B cell (primary cell): ENCODE data around the gene MSL3B.

Source experiments
- ATAC-seq: fragments of 200-7000 bp; cut with Tn5 transposase; one replicate; pipeline ENCODE4 v1.10.0; 2021; ENCODE audit warnings: low read depth, mild to moderate bottlenecking, moderate number of reproducible peaks, moderate library complexity
- CTCF ChIA-PET: fragments of 350-600 bp; sonication (Branson Sonifier 250); formaldehyde crosslinking; loops from one replicate; lab custom pipeline; 2021; ENCODE audit warnings: antibody characterized with exemption, inconsistent platforms; lab: Charles Lee
- POLR2A ChIA-PET: fragments of 350-600 bp; sonication (Branson Sonifier 250); formaldehyde crosslinking; loops from one replicate; lab custom pipeline; 2021; ENCODE audit warnings: antibody characterized with exemption; lab: Charles Lee
- DNase-seq: peaks from one replicate; pipeline ENCODE4 v3.0.0; 2013
- H2AFZ ChIP-seq: 2 replicates; pipeline ENCODE4 v1.6.1; 2012; ENCODE audit warnings: mild to moderate bottlenecking, low read depth, low read length; ENCODE audit not compliant: insufficient read depth, poor library complexity, severe bottlenecking
- H3K27ac ChIP-seq, 2 donors: 1 replicate in 1 of 2; 2 replicates in 1 of 2; pipeline ENCODE4 v1.5.1; 2012 to 2013; ENCODE audit warnings: low read length in 2 of 2, mild to moderate bottlenecking in 2 of 2, moderate library complexity in 1 of 2
- H3K27me3 ChIP-seq, 4 experiments: fragments of 200-600 bp in 1 of 4; sonication (generic) in 1 of 4; replicated peaks in 1 of 4; 1 replicate in 2 of 4; 2 replicates in 2 of 4; pipeline versions ENCODE4 v1.6.1 to v1.7.0; 2013 to 2016; ENCODE audit warnings: low read length in 3 of 4, mild to moderate bottlenecking in 2 of 4, mixed read lengths in 1 of 4, moderate library complexity in 1 of 4; ENCODE audit not compliant: insufficient read depth in 4 of 4, control insufficient read depth in 3 of 4; ENCODE audit errors: control extremely low read depth in 1 of 4
- H3K36me3 ChIP-seq, 2 experiments: replicated peaks in 1 of 2; 1 replicate in 1 of 2; 2 replicates in 1 of 2; pipeline versions ENCODE4 v1.6.1 to v1.7.1; 2013; ENCODE audit warnings: low read length in 1 of 2; ENCODE audit not compliant: insufficient read depth in 2 of 2, control insufficient read depth in 1 of 2; ENCODE audit errors: control extremely low read depth in 1 of 2, extremely low read depth in 1 of 2
- H3K4me1 ChIP-seq, 2 donors: fragments of 200-600 bp in 1 of 2; sonication (generic) in 1 of 2; 1 replicate in 1 of 2; 2 replicates in 1 of 2; pipeline versions ENCODE4 v1.5.1 to v1.6.1; 2013 to 2017; ENCODE audit warnings: low read length in 2 of 2; ENCODE audit not compliant: control insufficient read depth in 2 of 2, insufficient read depth in 2 of 2
- H3K4me2 ChIP-seq: replicated peaks from 2 replicates; pipeline ENCODE3; 2012; ENCODE audit warnings: mild to moderate bottlenecking, low read depth, low read length; ENCODE audit not compliant: poor library complexity, severe bottlenecking
- H3K4me3 ChIP-seq, 5 experiments: fragments of 200-600 bp in 1 of 5; sonication (generic) in 1 of 5; 1 replicate in 3 of 5; 2 replicates in 2 of 5; pipeline versions ENCODE4 v1.5.1 to v1.7.0; 2011 to 2016; ENCODE audit warnings: low read length in 4 of 5, mild to moderate bottlenecking in 4 of 5, low read depth in 2 of 5, control low read depth in 1 of 5, moderate library complexity in 1 of 5; ENCODE audit not compliant: insufficient read depth in 1 of 5; ENCODE audit errors: control extremely low read depth in 1 of 5, extremely low read depth in 1 of 5
- H3K79me2 ChIP-seq: fragments of 200-600 bp; sonication (generic); one replicate; pipeline ENCODE4 v1.6.0; 2016; ENCODE audit warnings: low read length; ENCODE audit not compliant: control insufficient read depth, insufficient read depth
- H3K9ac ChIP-seq: fragments of 200-600 bp; sonication (generic); 2 replicates; pipeline ENCODE4 v1.6.1; 2017; ENCODE audit warnings: mild to moderate bottlenecking, low read length, moderate library complexity
- H3K9me3 ChIP-seq, 3 donors: one replicate each; pipeline versions ENCODE4 v1.6.1 to v1.7.1; 2013; ENCODE audit warnings: low read length in 2 of 3; ENCODE audit not compliant: control insufficient read depth in 2 of 3, insufficient read depth in 1 of 3; ENCODE audit errors: control extremely low read depth in 1 of 3
- H4K20me1 ChIP-seq: 2 replicates; pipeline ENCODE4 v1.6.0; 2012; ENCODE audit warnings: mild to moderate bottlenecking, low read length; ENCODE audit not compliant: insufficient read depth, control insufficient read depth, poor library complexity, severe bottlenecking
- H3K27ac Mint-ChIP-seq: one replicate; pipeline ENCODE4 v1.8.0; 2021; ENCODE audit warnings: mixed read lengths
- H3K27me3 Mint-ChIP-seq: one replicate; pipeline ENCODE4 v1.8.0; 2021; ENCODE audit warnings: mixed read lengths
- H3K4me1 Mint-ChIP-seq: one replicate; pipeline ENCODE4 v1.8.0; 2021; ENCODE audit warnings: mixed read lengths
- H3K4me3 Mint-ChIP-seq: one replicate; pipeline ENCODE4 v1.8.0; 2021; ENCODE audit warnings: mixed read lengths
- H3K9me3 Mint-ChIP-seq: one replicate; pipeline ENCODE4 v1.8.0; 2022; ENCODE audit warnings: mixed read lengths; ENCODE audit not compliant: insufficient read depth
- CTCF ChIP-seq: fragments of 200-600 bp; IDR thresholded peaks from one replicate; pipeline ENCODE4 v1.8.0; 2022; ENCODE audit warnings: antibody characterized with exemption, mild to moderate bottlenecking
- EZH2 ChIP-seq: IDR thresholded peaks from 2 replicates; pipeline ENCODE4 v1.6.1; 2012; ENCODE audit warnings: borderline replicate concordance, low read depth, mild to moderate bottlenecking, moderate library complexity, low read length; ENCODE audit not compliant: insufficient read depth, poor library complexity, severe bottlenecking
- WGBS: methylation state at CpG from one replicate; pipeline ENCODE4 v1.1.5; 2013; ENCODE audit warnings: missing lambda C conversion rate; ENCODE audit not compliant: insufficient coverage; 5-methylcytosine and 5-hydroxymethylcytosine counted together
- intact Hi-C: fragments of 100-400 bp; cut with micrococcal nuclease; formaldehyde crosslinking; loops from one replicate; pipeline ENCODE4 v1.10.0; 2022

Gene MSL3B

GRCh38 chr2:233829193-233830110 is 38.7 kb downstream of the MSL3B start:
- WGBS, result 93% methylated on average over 13 of the region's 15 CpGs
- TF ChIP-seq CTCF (no peak), EZH2 (no peak)
- H3K4me3 Mint-ChIP-seq, result no peak overlapping the region
- Histone ChIP-seq H3K79me2 (no peaks in the 10 kb centered on the region), H4K20me1 (no peaks in the 10 kb centered on the region), H3K27me3 (no peaks in the 10 kb centered on the region), H2AFZ (no peak overlapping the region), H3K9me3 (no peaks in the 10 kb centered on the region), H3K4me2 (no peak overlapping the region), H3K4me3 (no peak overlapping the region), H3K4me1 (peaks cover 0 to 6% of the 10 kb centered on the region in 2 donors), H3K27ac (no peak overlapping the region), H3K36me3 (no peaks in the 10 kb centered on the region), H3K9ac (no peak overlapping the region)
- no peak overlapping the region for H3K27ac Mint-ChIP-seq
- ChIA-PET POLR2A (no interaction called here), CTCF (no interaction called here)
- peaks cover 1% of the 10 kb centered on the region for H3K9me3 Mint-ChIP-seq
- H3K4me1 Mint-ChIP-seq, result peaks cover 3% of the 10 kb centered on the region
- intact Hi-C loops, result no loop called here
- peaks cover 7% of the 10 kb centered on the region for H3K27me3 Mint-ChIP-seq
- DNase-seq (no peak), ATAC-seq (no peak)

- ATAC-seq, result no peak
- Histone ChIP-seq H3K79me2 (no peaks in the 10 kb centered on the region), H3K4me3 (no peak overlapping the region), H3K27me3 (no peaks in the 10 kb centered on the region), H3K36me3 (no peaks in the 10 kb centered on the region), H3K4me2 (no peak overlapping the region), H4K20me1 (no peaks in the 10 kb centered on the region), H2AFZ (no peak overlapping the region), H3K27ac (no peak overlapping the region), H3K9ac (no peak overlapping the region), H3K9me3 (no peaks in the 10 kb centered on the region), H3K4me1 (peaks cover 0 to 6% of the 10 kb centered on the region in 2 donors)
- intact Hi-C loops, result no loop called here
- Mint-ChIP-seq H3K4me1 (peaks cover 3% of the 10 kb centered on the region), H3K27ac (no peak overlapping the region), H3K27me3 (peaks cover 7% of the 10 kb centered on the region), H3K4me3 (no peak overlapping the region), H3K9me3 (peaks cover 1% of the 10 kb centered on the region)
- ChIA-PET POLR2A (no interaction called here), CTCF (no interaction called here)
- WGBS, result 94% methylated on average over 22 of the region's 24 CpGs
- DNase-seq, result no peak
- TF ChIP-seq EZH2 (no peak), CTCF (no peak)
These were observed 39.5 kb downstream of the MSL3B start for GRCh38 chr2:233828546-233829192.
